ENCODE measurements around the gene SVIP.

Gene SVIP, protein sequence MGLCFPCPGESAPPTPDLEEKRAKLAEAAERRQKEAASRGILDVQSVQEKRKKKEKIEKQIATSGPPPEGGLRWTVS

GRCh38 chr11:22829231-22830081 is at the start of gene SVIP:
TSS of gene SVIP (minus strand) at chr11:22829801. CDS start at chr11:22829748, 53 bp downstream.
- Mint-ChIP-seq H3K4me1 (ENCODE audit: low read depth) (peaks cover 13% of the 10 kb centered on the region), H3K36me3 (ENCODE audit: low read depth) (peaks cover 8% of the 10 kb centered on the region), H3K9me3 (no peaks in the 10 kb centered on the region), H3K4me3 (peak within 1 kb of the TSS; percentile 91), H3K27ac (peak within 1 kb of the TSS; percentile 89), H3K27me3 (ENCODE audit: low read depth) (peaks cover 4% of the 10 kb centered on the region)

- Mint-ChIP-seq H3K4me3 (no peak overlapping the region), H3K27me3 (ENCODE audit: low read depth) (no peaks in the 10 kb centered on the region), H3K27ac (no peak overlapping the region), H3K9me3 (no peaks in the 10 kb centered on the region), H3K36me3 (ENCODE audit: low read depth) (no peaks in the 10 kb centered on the region), H3K4me1 (ENCODE audit: low read depth) (no peaks in the 10 kb centered on the region)
Observed at GRCh38 chr11:22878604-22879003, 49.0 kb upstream of the SVIP start.

DNA sequence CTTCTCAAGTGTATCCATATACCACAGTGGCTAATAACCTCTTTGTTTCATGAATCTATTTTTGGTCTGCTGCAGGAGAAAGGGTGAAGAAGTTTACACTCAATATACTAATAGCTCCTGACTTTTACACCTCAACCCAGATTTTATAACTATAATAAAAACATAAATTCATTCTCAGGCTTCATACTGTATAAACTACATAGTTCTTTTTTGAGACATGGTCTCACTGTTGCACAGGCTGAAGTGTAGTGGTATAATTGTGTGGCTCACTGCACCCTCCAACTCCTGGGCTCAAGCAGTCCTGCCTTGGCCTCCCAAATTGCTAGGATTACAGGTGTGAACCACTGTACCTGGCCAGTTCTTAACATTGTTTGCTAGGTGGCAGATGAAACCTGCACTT is 48.4 kb upstream of the SVIP start:
- H3K27me3 Mint-ChIP-seq (ENCODE audit: low read depth) = no peaks in the 10 kb centered on the region
- H3K27ac Mint-ChIP-seq = no peak overlapping the region
- no peaks in the 10 kb centered on the region for H3K9me3 Mint-ChIP-seq
- H3K36me3 Mint-ChIP-seq (ENCODE audit: low read depth) = no peaks in the 10 kb centered on the region
- H3K4me1 Mint-ChIP-seq (ENCODE audit: low read depth) = no peaks in the 10 kb centered on the region
- H3K4me3 Mint-ChIP-seq = no peak overlapping the region

DNA sequence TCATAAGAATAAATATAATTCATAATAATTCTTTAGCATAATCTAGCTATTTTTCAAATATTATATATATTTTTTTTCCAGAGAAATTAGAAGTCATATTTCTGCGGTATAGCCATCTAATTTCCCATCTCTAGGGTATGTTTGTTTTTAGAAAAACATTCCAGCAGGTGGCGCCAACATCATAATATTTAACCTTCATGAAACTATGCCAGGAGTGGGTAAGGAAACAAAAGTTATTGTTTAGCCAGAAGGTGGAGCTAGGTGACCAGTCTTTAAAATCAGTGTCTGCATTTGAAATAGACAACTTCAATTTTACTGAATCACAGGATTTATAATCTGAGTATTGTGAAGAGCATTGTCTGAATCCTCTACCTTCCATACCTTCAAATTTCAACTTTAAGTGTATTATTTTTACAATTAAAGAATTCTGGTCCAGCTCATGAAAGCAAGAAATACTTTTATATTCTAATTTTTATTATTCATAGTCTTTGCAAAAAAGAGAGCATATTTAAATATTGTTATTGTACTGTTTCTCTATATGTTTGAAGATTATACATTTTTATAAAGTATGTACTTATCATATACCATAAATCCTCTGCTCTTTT is 46.4 kb upstream of the SVIP start:
- H3K36me3 Mint-ChIP-seq (ENCODE audit: low read depth) = no peaks in the 10 kb centered on the region
- H3K4me3 Mint-ChIP-seq = no peak overlapping the region
- no peaks in the 10 kb centered on the region for H3K9me3 Mint-ChIP-seq
- no peaks in the 10 kb centered on the region for H3K4me1 Mint-ChIP-seq (ENCODE audit: low read depth)
- no peak overlapping the region for H3K27ac Mint-ChIP-seq
- H3K27me3 Mint-ChIP-seq (ENCODE audit: low read depth) = no peaks in the 10 kb centered on the region

GRCh38 chr11:22869325-22869724 is 39.7 kb upstream of the SVIP start:
- no peak overlapping the region for H3K27ac Mint-ChIP-seq
- H3K9me3 Mint-ChIP-seq = no peaks in the 10 kb centered on the region
- H3K4me1 Mint-ChIP-seq (ENCODE audit: low read depth) = no peaks in the 10 kb centered on the region
- no peaks in the 10 kb centered on the region for H3K36me3 Mint-ChIP-seq (ENCODE audit: low read depth)
- no peaks in the 10 kb centered on the region for H3K27me3 Mint-ChIP-seq (ENCODE audit: low read depth)
- no peak overlapping the region for H3K4me3 Mint-ChIP-seq

- no peaks in the 10 kb centered on the region for H3K9me3 Mint-ChIP-seq
- H3K27ac Mint-ChIP-seq = no peak within 1 kb of the TSS
- no peaks in the 10 kb centered on the region for H3K36me3 Mint-ChIP-seq (ENCODE audit: low read depth)
- H3K27me3 Mint-ChIP-seq (ENCODE audit: low read depth) = no peaks in the 10 kb centered on the region
- H3K4me1 Mint-ChIP-seq (ENCODE audit: low read depth) = no peaks in the 10 kb centered on the region
- no peak within 1 kb of the TSS for H3K4me3 Mint-ChIP-seq
Observed at GRCh38 chr11:22860241-22860640, 30.6 kb upstream of the SVIP start, which contains the start of gene CCDC179. TSS of gene CCDC179 (minus strand) at chr11:22860474. CDS start at chr11:22860421, 53 bp downstream.

DNA sequence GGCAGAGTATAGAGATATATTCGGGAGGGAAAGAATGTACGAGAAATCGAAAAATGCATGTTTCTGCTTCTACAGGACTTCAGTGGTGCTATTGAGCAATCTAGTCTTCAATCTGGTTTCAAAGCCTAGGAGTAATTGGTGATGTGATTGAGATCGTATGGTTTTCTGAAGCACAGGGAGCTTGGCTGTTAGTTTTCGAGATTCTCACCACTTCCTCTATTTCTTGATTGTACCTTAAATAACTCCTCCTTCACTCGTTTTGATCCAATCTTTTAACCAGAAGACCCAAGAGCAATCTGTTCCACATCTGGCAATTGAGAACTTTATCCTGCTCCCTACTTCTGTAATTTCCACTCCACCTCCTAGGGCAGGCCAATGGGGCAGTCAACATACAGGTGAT is 30.2 kb upstream of the SVIP start:
- H3K36me3 Mint-ChIP-seq (ENCODE audit: low read depth) = no peaks in the 10 kb centered on the region
- no peak overlapping the region for H3K27ac Mint-ChIP-seq
- H3K9me3 Mint-ChIP-seq = no peaks in the 10 kb centered on the region
- no peaks in the 10 kb centered on the region for H3K4me1 Mint-ChIP-seq (ENCODE audit: low read depth)
- no peak overlapping the region for H3K4me3 Mint-ChIP-seq
- H3K27me3 Mint-ChIP-seq (ENCODE audit: low read depth) = no peaks in the 10 kb centered on the region

DNA sequence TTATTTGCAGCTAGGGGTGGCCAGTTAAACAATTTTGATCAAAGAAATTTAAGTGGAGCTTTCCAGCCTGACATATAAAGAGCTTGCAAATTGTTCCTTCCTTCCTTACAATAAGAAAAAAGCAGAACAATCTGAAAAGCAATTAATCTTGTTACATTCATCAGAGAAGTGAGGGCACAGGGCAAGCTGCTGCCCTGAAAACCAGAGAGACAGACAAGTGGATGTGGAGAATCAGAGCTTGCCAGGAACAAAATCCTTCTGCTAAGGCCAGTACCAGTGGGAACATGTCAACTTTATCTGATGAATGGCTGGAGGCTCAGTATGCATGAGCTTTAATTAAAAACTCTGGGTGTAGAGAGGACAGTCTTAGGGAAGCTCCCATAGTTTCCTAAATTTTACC is 21.9 kb upstream of the SVIP start:
- no peaks in the 10 kb centered on the region for H3K9me3 Mint-ChIP-seq

DNA sequence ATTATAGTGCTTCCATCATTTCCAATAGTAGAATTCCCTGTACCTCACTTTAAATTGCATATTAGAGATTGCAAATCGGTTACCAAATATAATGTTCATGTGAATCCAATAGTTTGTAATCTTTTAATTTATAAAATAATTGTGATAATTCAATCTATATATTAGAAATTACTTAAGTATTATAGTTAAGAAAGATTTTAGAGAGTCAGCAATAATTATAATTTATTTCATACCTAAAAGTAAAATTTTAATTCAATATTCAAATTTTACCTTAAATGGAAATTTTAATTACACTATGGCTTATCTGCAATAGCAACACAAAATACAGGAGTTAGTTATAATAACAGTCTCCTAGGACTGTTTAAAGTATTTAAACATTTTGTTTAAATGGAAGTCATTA is 17.1 kb upstream of the SVIP start:
- H3K4me3 Mint-ChIP-seq = no peak overlapping the region
- H3K27ac Mint-ChIP-seq = no peak overlapping the region
- no peaks in the 10 kb centered on the region for H3K4me1 Mint-ChIP-seq (ENCODE audit: low read depth)
- H3K36me3 Mint-ChIP-seq (ENCODE audit: low read depth) = no peaks in the 10 kb centered on the region
- no peaks in the 10 kb centered on the region for H3K9me3 Mint-ChIP-seq
- H3K27me3 Mint-ChIP-seq (ENCODE audit: low read depth) = no peaks in the 10 kb centered on the region

More for the DNA sequence above, 21.9 kb upstream of the SVIP start:
- no peak overlapping the region for H3K4me3 Mint-ChIP-seq
- H3K27me3 Mint-ChIP-seq (ENCODE audit: low read depth) = no peaks in the 10 kb centered on the region
- no peaks in the 10 kb centered on the region for H3K4me1 Mint-ChIP-seq (ENCODE audit: low read depth)
- no peak overlapping the region for H3K27ac Mint-ChIP-seq
- no peaks in the 10 kb centered on the region for H3K36me3 Mint-ChIP-seq (ENCODE audit: low read depth)

- H3K36me3 Mint-ChIP-seq (ENCODE audit: low read depth) = no peaks in the 10 kb centered on the region
- no peak overlapping the region for H3K27ac Mint-ChIP-seq
- no peak overlapping the region for H3K4me3 Mint-ChIP-seq
- no peaks in the 10 kb centered on the region for H3K9me3 Mint-ChIP-seq
- peaks cover 11% of the 10 kb centered on the region for H3K4me1 Mint-ChIP-seq (ENCODE audit: low read depth)
- peaks cover 4% of the 10 kb centered on the region for H3K27me3 Mint-ChIP-seq (ENCODE audit: low read depth)
Observed at GRCh38 chr11:22832315-22833015, 2.9 kb upstream of the SVIP start.

DNA sequence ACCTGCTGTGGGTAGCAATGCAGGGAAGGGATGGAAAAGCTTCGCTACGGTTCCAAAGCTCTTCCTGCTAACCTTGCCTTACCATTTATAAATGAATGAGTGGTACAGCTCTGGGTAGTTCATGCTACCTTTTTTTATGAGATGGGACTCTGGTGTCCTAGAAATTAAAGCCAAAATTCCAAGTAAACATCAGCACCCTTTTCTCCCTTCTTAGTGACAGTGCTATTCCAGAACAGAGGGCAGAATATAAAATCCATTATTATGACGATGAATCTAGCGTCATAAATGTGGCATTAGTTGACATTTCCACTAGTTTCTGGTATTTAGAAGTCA is 447 bp upstream of the SVIP start:
- Mint-ChIP-seq H3K9me3 (no peaks in the 10 kb centered on the region), H3K27ac (peak overlapping the region; percentile 80), H3K4me1 (ENCODE audit: low read depth) (peaks cover 13% of the 10 kb centered on the region), H3K4me3 (peak overlapping the region; percentile 91), H3K36me3 (ENCODE audit: low read depth) (peaks cover 3% of the 10 kb centered on the region), H3K27me3 (ENCODE audit: low read depth) (peaks cover 4% of the 10 kb centered on the region)

- H3K4me1 Mint-ChIP-seq (ENCODE audit: low read depth) = peaks cover 13% of the 10 kb centered on the region
- peak overlapping the region; percentile 89 for H3K27ac Mint-ChIP-seq
- H3K9me3 Mint-ChIP-seq = no peaks in the 10 kb centered on the region
- peaks cover 12% of the 10 kb centered on the region for H3K36me3 Mint-ChIP-seq (ENCODE audit: low read depth)
- H3K4me3 Mint-ChIP-seq = peak overlapping the region; percentile 91
- peaks cover 4% of the 10 kb centered on the region for H3K27me3 Mint-ChIP-seq (ENCODE audit: low read depth)
Observed at GRCh38 chr11:22828373-22828772, 1.2 kb downstream of the SVIP start.

GRCh38 chr11:22822203-22822602 is 7.4 kb downstream of the SVIP start:
- Mint-ChIP-seq H3K27ac (no peak overlapping the region), H3K9me3 (no peaks in the 10 kb centered on the region), H3K27me3 (ENCODE audit: low read depth) (no peaks in the 10 kb centered on the region), H3K36me3 (ENCODE audit: low read depth) (peaks cover 27% of the 10 kb centered on the region), H3K4me1 (ENCODE audit: low read depth) (peaks cover under 1% of the 10 kb centered on the region), H3K4me3 (no peak overlapping the region)

DNA sequence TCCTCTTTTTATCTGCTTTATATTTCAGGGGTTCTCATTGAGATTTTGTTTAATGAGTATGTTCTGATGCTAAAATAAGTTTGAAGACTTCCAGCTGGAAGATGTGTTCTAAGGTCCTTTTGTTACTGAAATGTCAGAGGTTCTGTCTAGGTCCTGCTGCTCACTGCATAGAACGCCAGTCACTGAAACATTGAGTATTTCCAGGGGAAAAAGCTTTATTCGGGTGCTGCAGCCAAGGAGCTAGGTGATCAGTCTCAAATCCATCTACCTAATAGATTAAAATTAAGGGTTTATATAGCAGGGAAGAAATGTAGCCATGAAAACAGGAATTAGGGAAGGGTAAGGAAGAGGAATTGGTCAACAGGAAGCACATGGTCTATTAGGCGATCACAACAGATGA is 19.7 kb downstream of the SVIP start:
- H3K4me3 Mint-ChIP-seq = no peak overlapping the region
- no peaks in the 10 kb centered on the region for H3K27me3 Mint-ChIP-seq (ENCODE audit: low read depth)
- H3K9me3 Mint-ChIP-seq = peaks cover 8% of the 10 kb centered on the region
- no peak overlapping the region for H3K27ac Mint-ChIP-seq
- peaks cover 2% of the 10 kb centered on the region for H3K36me3 Mint-ChIP-seq (ENCODE audit: low read depth)
- no peaks in the 10 kb centered on the region for H3K4me1 Mint-ChIP-seq (ENCODE audit: low read depth)

All from T-helper 1 cell treated with Interleukin-12 subunit alpha and Interleukin-12 subunit beta and Interleukin-4 antibody, amounts not matched to agents 30 μg/mL and 1 μg/mL, for 36 hours (primary cell).